IPS-NIHi11 (cell line): Measurements from ENCODE around the gene STX5.
A peak's percentile ranks its signal among the peaks of the same experiment; 100 is the strongest.
"Not testable (repeated sequence)": the region's sequence is repeated elsewhere in the genome, so short reads cannot be mapped to it uniquely, and the experiment has no call there.

Experiments used
- DNase-seq: peaks from one replicate; pipeline ENCODE4 v3.0.0; 2012; ENCODE audit warnings: mixed read lengths, low spot score

Gene STX5

DNA sequence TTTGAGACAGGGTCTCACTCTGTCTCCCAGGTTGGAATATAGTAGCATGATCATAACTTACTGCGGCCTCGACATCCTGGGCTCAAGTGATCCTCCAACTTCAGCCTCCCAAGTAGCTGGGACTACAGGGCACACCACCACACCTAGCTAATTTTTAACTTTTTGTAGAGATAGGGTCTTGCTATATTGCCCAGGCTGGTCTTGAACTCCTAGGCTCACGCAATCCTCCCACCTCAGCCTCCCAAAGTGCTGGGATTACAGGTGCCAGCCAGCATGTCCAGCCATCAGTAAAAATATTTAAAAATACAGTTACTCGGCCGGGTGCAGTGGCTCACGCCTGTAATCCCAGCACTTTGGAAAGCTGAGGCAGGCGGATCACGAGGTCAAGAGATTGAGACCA is 3.7 kb downstream of the STX5 start:
- not testable (repeated sequence) for DNase-seq

DNA sequence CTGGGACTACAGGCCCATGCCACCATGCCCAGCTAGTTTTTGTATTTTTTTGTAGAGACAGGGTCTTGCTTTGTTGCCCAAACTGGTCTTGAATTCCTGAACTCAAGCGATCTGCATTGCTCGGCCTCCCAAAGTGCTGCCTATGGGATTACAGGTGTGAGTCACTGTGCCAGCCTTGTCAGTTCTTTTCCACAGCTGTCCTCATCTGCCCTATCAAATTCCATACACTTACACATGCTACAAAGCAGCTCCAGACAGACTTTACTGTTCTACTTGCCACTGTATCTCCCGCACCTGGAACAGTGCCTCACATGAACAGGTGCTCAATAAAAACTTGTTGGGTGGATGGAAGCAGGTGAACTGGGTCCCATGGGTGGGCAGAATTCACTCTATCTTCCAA is 8.2 kb downstream of the STX5 start:
- no peak for DNase-seq

- DNase-seq = no peak
Observed at GRCh38 chr11:62817129-62817528, 14.7 kb downstream of the STX5 start.

GRCh38 chr11:62816557-62816956 is 15.3 kb downstream of the STX5 start:
- DNase-seq = no peak

- DNase-seq = no peak
Observed at GRCh38 chr11:62811659-62812058, 20.2 kb downstream of the STX5 start.

DNA sequence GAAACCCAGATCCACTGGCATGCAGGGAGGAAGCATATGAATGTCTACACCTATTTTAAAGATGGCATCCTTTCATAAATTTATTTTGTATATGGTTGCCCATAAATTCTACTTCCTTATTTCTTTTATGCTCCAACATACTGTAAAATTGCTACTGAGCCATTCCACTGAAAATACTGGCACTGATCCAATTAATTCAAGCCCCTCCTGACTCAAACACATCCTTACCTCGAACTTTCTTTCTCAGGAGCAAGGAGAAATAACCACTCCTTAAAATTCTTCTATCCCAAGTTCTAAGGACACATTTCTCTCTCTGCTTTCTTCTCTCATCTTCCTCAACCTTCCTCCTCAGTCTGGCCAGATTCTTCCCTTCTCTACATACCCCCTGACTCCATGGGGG is 21.1 kb downstream of the STX5 start:
- no peak for DNase-seq

- DNase-seq = no peak
Observed at GRCh38 chr11:62806611-62807121, 25.2 kb downstream of the STX5 start.

- DNase-seq = no peak
Observed at GRCh38 chr11:62805961-62806441, 25.9 kb downstream of the STX5 start.

- DNase-seq = peak; percentile 98
Observed at GRCh38 chr11:62805076-62805892, 26.6 kb downstream of the STX5 start, which contains the start of gene NXF1. NXF1 (minus strand) TSS chr11:62805440; CDS start chr11:62805356, 84 bp downstream.

GRCh38 chr11:62804310-62805075 is 27.4 kb downstream of the STX5 start:
- DNase-seq = no peak

DNA sequence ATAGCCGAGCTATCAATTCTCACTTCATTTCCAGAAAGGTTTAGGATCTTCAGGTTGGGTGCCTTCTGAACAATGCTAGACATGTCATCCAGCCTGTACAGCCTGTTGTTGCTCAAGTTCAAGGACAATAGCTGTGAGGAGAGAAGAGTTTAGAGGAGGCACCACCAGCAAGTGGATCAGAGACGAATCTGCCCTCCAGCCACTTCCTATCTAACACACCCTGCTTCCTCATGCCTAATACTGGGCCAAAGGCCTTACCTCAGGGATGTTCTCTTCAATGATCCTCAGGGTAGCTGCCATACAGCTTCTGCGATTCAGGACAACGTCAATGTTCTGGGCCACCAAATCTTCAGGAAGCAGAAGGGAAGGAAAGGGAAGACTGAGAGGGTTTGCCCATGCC is 30.8 kb downstream of the STX5 start:
- DNase-seq = no peak

- DNase-seq = no peak
Observed at GRCh38 chr11:62799486-62799885, 32.4 kb downstream of the STX5 start.

GRCh38 chr11:62796281-62796680 is 35.6 kb downstream of the STX5 start:
- no peak for DNase-seq

- no peak for DNase-seq
Observed at GRCh38 chr11:62794201-62794775, 37.6 kb downstream of the STX5 start.

DNA sequence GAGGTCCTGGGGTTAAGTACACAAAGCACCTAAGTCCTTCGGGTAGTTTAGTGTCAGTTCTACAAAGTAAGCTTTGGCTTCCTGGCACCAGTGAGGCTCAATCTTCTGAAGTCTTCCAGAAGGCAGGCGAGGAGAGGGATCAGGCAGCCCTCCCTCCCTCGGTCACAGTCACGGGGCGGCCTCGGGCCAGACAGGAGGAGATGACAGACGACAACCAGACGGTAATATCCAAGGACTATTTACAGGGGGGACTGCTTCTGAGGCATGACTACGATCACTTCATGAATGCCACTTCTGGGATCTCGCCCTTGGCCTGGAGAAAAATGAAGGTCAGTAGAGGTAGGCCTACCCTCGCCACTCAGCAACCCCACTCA is 39.7 kb downstream of the STX5 start:
- peak; percentile 38 for DNase-seq

DNA sequence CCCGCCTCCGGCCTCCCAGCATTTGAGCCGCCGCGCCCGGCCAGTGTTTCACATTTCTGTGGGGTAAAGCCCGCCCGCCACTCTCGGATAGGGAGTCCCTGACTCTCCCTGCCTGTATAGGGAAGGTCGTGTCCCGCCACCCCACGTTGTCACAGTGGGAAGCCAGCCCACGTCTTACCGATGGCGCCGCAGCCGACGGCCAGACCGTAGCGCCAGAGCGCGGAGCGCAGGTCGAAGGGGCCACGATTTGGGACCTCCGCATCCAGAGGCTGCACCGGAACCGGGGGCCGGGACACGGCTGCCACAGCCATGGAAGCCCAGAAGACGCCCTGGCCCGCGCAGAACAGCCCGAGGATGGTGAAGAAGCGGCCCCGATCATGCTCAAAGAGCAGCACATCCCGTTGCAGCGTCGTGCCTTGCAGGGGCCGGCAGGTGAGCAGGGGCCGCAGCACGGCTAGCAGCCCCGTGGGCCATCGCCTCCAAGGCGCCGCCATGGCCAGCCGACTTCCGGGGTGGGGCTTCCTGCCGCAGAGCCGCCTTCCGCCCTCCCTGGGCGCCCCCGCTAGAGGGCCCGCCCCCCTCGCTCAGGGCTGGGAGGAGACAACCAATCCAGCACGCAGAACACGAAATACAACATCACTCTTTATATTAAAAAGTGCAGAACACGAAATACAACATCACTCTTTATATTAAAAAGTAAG is 40.2 kb downstream of the STX5 start, which contains the start of gene TMEM223:
TSS of gene TMEM223 (minus strand) at position 506 of the 701 bp plus-strand sequence. CDS start at position 494, 12 bp downstream.
- peak; percentile 93 for DNase-seq

DNA sequence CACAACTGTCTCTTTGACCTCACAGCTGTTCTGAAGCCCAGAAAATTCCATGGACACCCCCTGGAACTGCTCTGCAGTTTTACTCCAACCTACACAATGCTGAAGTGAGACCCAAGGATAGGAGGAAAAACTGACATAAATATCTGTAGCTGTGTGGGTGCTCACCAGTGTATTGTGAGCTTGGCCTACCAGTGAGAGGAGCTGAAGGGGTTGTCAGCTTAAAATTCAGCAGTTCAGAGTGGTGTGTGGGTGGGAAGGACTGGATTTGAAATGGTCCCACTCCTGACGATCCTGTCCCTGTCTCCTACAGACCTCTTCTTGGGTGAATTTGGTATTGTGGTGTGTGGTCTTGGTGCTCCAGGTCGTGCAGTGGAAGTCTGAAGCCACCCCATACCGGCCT is 42.3 kb downstream of the STX5 start:
- no peak for DNase-seq

DNA sequence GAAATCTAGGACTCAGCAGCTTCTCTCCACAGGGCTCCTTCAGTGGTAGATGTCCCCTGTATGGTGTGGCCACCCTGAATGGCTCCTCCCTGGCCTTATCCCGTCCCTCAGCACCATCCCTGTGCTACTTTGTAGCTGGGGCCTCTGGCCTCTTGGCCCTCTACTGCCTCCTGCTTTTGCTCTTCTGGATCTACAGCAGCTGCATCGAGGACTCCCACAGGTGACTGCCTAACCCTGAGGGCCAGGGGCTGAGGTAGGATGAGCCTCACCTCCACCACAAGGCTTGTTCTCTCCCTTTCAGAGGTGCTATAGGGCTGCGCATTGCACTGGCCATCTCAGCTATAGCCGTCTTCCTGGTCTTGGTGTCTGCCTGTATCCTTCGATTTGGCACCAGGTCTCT is 42.9 kb downstream of the STX5 start:
- no peak for DNase-seq

DNA sequence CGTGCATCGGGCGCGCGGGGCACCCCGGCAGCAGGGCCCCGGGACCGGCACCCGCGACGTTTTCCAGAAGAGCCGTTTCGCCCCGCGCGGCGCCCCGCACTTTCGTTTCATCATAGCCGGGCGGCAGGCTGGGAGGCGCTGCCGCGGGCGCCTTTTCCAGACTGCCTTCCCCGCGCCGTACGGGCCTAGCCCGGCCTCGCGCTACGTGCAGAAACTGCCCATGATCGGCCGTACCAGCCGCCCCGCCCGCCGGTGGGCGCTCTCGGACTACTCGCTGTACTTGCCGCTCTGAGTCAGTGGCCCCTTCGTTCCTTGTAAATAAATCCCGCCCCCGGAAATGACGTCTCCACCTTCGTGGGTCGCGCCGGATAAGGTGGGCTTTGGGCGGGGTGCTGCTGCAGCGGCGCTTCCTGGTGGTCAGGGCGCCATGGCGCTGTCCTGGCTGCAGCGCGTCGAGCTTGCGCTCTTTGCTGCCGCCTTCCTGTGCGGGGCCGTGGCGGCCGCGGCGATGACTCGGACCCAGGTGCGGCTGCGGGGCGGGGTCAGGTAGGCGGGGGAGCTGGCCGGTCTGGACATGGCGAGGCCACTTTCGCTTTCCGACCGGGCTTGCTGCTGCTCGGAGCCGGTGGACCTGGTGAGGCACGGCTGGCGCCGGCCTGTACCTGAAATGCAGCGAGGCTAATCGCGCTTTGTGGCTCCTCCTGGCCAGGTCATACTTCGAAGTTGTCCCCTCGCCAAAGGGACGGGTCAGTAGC is 44.7 kb downstream of the STX5 start, which contains the start of gene TMEM179B:
TSS of gene TMEM179B (plus strand) at position 398 of the 755 bp plus-strand sequence. CDS start at position 428, 30 bp downstream.
- DNase-seq = peak; percentile 92

DNA sequence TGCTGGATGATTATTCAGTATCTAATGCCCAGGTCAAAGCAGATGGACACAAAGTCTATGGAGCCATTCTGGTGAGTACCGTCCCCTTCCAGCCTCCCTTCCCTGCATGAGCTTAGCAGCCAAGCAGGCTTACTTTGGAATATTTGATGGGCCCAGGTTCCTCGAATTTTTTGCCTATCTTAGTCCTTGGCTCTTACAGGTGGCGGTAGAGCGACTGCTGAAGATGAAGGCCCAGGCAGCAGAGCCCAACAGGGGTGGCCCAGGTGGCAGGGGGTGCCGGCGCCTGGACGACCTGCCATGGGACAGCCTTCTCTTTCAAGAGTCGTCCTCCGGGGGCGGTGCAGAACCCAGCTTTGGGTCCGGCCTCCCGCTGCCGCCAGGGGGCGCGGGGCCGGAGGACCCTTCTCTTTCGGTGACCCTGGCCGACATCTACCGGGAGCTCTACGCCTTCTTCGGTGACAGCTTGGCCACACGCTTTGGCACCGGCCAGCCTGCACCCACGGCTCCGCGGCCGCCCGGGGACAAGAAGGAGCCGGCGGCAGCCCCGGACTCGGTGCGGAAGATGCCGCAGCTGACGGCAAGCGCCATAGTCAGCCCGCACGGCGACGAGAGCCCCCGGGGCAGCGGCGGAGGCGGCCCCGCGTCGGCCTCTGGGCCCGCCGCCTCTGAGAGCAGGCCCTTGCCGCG is 45.4 kb downstream of the STX5 start:
- peak; percentile 92 for DNase-seq
